Ureter (tissue), 1 donor: ENCODE results near the gene FAM98B. TPM values are rescaled to one million over a fixed set of nuclear protein-coding genes. Genes with fewer than 3 reads are reported as not detected.
"Not testable (repeated sequence)": the region's sequence is repeated elsewhere in the genome, so short reads cannot be mapped to it uniquely, and the experiment has no call there.

Experiments used
- DNase-seq: peaks from one replicate; pipeline ENCODE4 v3.0.0-alpha.2; 2020; ENCODE audit warnings: low spot score
- total RNA-seq: library from RNA; stranded (reverse); gene quantifications from one replicate; pipeline ENCODE4 v1.2.4, GENCODE V29; 2023
- donor health status: DM: yes; HTN: yes; CAD: no.

FAM98B gene
- total RNA-seq: 19.4 TPM

DNA sequence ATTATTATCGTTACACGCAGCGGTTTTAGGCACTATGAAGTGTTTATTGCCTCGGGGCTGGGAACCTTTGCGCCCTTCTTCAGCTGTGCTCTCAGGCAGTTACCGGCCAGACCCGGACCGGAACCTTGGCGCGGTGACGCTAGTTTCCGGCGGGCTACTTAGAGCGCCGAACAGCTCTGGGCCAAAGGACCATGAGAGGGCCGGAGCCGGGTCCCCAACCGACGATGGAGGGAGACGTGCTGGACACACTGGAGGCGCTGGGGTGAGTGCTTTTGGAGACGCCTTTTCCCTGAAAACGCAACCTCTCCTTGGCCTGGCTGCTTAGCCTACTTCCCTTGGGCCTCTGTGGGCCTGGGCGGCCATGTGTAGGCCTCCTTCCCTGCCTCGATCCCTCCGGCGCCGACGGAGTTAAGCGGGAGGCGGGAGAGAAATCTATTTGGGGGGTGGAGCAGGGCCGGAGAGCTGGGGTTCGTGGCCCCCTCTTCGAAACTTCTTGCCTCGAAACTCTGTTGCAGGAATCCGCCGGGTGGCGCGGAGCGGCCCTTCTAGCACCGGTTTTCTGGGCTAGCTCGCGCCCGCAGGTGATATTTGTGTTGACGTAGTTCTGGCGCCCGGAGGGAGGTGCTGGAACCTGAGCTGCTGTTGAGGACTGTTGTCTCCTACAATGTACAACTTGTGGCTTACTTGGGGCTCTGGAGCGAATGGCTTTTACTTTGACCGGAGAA, at the start of gene FAM98B:
TSS of gene FAM98B (plus strand) at position 157 of the 725 bp plus-strand sequence. CDS start at position 192, 35 bp downstream.
- DNase-seq: peak; percentile 91

DNA sequence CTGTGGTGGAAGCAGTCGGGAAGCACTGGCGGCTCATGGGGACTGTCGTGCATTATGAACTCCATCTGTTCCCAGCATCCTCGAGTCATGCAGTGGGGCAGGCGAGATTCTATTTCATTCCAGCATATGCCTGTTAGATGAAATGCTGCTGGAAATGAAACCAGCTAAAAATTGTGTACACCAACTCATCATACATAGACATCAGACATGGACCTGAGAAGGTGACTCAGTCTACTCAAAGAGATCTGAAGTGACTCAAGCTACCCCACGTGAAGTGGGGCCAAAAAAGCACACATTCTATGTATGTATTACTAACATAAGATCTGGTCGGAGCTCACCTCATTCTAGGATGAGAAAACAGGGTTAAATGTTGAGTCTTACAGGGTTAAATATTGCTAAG, 47.5 kb upstream of the FAM98B start:
- no peak for DNase-seq

DNA sequence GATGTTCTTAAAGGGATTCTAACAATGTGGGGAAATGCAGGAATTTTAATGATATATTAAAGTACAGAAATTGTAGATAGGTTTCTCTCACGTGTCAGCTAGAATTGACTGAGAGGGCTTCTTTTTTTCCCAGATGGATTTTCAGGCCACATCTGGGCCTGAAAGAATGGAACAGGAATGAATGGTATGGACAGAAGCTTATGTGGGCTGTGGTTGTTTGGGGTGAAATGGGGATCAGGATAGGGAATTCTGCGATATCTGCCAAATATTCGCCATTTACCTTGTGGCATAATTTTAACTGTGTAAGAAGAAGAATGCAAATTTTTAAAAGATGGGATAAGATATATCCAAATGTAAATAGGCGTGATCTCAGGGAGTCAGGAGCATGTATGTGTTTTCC, 45.4 kb upstream of the FAM98B start:
- DNase-seq: no peak

DNA sequence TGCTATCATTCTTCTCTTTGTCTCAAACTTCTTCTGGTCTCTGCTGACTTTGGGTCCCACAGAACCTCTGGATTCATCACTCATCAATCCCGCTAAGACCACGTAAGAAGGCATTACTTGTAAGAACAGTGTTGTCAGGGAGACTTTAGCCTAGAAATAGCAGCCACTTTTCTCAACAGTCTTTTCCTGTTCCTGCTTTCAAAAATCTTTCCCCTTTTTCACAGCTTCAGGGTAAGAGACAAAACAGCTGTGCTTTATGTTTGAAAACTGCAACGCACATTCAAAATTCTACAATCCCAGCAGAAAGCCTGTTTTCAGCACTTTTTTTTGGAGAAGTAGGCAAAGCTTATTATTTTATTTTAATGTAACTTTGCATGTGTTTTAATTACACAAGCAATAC, 42.0 kb upstream of the FAM98B start:
- DNase-seq: no peak

DNA sequence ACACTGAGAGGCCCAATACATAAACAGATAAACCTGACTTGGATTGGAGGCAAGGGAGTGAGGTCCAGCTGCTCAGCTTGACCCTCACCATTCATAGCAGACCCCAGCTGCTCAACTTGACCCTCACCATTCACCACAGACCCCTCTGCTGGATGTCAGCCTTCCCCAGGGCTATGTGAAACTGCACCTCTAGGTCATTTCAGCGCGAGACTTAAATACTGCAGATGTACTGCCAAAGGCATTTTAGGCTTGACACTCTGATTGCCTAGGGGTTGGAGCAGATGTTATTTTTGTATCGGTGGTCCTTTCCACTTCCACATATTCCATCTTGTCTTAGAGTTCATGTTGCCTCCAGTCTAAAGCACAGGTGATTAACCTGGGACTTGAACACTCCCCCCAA, 41.5 kb upstream of the FAM98B start:
- DNase-seq: no peak

DNA sequence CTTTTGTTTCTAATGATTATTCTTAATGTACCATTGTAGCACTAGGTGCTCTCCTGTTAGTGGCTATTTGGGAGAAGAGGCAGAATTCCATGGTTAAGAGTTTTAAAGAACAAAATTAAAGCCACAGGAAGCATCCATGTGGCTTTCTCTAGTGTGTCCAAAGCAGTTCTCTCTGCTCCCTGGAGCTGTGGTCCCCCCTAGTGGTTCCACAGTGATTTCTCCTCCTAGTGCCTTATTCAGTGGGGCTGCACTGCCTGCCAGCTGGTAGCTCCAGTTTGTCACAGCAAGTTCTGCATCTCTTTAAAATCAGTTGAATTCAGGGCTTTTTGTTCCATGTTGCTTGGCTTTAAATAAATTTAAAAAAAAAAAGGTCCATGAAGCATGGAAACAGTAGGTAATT, 39.6 kb upstream of the FAM98B start:
- no peak for DNase-seq

DNA sequence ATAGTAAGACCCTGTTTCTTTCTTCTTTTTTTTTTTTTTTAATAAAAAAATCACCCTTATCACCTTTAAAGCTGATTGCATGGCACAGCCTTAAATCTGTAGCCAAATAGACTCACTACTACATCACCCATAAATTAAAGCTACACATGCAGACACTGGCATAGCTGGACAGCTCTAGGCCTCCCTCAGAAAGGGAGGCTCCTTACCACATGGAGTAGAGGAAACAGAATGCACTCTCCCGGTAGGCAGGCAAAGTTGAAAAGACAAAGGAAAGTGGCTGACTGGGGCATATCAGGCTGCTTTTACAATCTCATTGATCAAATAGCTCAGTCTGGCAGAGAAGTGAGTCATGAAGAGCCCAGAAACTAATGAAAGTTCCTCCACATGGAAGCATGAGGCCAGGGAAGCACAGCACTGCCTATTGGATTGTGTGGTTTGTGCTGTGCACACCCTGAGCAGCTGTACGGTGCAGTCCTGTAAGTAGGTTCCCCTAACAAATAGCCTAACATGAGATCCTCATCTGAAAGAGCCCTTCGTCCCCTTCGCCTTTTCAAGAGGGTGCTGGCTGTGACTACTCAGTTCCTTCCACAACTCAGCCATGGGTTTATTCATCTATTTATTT, 32.7 kb upstream of the FAM98B start:
- no peak for DNase-seq

DNA sequence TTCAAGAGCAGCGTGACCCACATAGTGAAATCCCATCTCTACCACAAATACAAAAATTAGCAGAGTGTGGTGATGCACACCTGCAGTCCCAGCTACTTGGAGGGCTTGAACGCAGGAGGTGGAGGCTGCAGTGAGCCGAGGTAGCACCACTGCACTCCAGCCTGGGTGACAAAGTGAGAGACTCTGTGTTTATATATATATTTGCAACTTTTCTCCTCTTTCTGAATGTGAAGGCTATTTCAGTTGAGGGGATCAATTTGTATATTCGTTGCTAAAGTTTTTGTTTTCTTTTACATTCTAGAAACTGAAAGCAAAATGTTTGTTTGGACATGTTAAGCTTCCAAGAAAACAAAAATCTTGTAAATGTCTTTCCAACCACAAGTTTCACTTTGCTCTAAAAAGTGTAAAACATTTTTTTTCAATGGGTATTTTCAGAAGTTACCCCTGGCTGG, 29.8 kb upstream of the FAM98B start:
- DNase-seq: no peak

DNA sequence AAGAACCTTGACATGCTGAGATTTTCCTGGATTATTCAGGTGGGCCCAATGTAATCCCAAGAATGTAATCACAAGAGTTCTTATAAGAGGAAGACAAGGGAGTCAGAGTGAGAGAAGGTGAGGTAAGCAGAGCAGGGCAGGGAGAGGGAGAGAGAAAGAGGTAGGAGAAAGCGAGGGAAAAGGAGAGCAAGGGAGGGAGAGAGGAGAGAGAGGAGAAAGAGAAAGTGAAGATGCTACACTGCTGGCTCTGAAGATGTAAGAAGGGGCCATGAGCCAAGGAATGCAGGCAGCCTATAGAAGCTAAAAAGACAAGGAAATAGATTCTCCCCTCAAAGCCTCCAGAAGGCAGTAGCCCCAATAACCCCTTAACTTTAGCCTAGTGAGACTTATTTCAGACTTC, 28.7 kb upstream of the FAM98B start:
- DNase-seq: no peak

DNA sequence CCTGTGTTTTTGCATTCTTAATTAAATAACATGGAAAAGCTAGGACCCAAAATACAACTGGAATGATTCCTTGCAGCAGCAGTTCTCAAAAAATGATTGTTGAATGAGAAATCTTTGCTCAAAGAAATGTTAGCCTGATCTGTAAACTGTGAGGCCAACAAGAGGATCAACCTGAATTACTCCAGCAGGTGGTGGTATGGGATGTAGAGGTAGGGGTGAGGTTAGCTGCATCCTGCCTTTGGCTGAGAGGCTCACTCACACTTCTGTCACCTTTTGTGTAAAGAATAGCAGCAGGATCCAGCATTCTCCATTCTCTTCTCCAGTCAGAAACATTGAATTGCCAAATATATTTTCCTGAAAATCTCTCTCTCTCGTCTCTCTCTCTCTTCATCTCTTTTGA, 26.5 kb upstream of the FAM98B start:
- DNase-seq: no peak

DNA sequence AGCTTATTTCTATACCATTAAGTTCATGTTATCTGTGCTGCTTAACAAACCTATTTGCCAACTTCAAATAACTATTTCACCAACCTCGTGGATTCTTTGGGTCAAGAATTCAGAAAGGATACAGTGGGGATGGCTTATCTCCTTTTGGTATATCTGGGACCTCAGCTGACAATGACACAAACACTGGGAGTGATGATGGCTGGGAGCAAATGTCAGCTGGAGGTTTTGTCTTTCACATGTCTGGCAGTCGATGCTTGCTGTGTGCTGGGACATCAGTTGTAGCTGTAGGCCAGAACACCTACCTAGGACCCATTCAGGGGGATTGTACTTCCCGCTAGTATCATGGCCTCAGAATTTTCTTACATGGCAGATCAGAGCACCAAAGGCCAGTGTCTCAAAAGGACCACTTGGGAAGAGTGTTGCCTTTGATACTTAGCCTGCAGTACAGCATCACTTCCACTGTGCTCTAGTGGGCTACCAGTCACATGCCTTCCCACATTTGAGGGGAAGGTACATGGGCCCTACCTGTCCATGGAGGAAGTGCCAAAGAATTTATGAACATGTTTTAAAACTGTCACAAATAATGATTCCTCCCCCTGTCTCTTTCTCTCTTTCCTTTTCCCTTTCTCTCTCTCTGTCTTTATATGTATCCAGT, 23.7 kb upstream of the FAM98B start:
- no peak for DNase-seq

DNA sequence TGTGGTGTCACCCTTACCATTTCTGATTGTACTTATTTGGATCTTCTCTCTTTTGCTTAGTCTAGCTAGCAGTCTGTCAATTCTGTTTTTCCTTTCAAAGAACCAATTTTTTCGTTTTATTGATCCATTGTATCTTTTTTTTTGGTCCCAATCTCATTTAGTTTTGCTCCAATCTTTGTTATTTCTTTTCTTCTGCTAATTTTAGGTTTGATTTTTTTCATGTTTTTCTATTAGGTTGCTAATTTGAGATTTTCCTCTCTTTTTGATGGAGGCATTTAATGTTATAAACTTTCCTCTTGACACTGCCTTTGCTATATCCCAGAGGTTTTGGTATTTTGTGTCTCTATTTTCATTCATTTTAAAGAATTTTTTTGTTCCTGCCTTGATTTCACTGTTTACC, 16.9 kb upstream of the FAM98B start:
- DNase-seq: no peak

DNA sequence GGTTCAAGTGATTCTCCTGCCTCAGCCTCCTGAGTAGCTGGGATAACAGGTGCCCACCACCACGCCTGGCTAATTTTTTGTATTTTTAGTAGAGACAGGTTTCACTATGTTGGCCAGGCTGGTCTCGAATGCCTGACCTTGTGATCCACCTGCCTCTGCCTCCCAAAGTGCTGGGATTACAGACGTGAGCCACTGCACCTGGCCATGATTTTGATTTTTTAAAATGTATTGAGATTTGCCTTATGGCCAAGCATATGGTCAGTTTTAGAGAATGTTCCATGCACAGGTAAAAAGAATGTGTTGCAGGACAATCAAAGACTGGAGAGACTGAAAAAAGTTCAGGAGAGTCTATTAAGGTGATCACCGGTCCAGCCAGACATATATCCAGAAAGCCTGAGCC, 16.3 kb upstream of the FAM98B start:
- not testable (repeated sequence) for DNase-seq

DNA sequence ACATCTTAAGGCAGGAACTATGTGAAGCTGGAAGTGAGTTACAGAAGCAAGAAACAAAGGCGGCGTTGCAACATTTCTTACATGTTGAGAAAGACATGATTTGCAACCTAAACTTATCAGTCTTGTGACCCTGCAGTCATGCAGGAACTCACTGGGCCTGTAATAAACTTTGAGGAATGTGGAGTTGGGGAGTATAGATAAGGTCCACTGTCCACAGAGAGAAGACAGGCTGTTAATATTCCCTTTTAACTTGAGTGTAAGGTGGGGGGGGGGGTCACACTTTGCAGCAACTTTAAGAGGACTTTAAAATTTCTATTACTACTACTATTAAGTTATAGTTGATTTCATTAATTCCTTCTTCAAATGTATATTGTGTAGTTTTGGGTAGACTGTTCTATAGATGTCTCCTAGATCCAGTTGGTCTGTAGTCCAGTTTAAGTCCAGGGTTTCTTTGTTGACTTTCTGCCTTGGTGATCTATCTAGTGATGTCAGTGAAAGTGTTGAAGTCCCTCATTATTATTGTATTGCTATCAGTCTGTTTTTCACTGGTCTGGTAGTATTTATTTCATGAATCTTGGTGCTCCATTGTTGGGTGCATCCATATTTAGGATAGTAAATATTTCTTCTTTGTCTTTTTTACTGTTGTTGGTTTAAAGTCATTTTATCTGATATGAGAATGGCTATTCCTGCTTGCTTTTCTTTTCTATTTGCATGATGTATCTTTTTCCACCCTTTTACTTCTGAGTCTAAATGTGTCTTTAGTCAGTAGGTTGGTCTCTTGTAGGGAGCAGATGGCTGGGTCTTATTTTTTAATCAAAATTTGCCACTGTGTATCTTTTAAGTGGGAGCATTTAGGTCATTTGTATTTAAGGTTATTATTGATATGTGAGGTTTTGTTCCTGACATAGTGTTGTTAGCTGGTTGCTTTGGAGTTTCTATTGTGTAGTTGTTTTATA, 15.6 kb upstream of the FAM98B start:
- no peak for DNase-seq

DNA sequence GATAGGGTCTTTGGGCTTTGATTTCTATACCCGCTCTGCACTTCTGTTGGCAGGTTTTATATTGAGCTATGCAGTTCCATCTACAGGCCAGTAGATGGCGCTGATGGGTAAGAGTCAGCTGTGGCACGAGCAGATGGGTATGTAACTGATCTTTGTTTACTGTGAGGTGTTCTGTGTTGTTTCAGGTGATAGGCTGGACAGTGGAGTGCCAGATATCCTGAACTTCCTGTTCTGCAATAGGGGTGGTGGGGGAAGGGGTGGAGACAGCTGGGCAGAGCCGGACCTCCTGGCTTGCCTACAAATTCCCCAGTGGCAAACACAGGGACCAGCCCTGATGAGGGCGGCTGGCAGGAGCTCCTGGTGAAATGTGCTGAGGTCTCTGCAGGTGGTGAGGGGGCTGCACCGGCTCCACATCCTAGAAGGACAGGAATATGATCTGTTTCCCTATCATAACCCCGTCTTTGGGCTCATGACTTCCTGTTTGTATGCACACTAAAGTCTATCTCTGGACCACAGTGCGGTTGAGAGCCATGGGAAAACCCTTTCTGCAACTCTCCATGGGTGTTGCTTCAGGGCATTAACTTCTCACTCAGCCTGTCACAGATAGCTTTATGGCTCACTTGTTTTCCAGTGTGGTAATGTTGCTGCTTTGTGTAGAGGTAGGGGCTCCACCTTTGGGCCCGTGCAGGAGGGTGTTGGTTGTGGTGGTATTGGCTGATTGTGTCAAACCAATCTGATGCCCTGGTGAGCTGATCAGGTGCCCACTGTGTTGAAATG, 13.4 kb upstream of the FAM98B start:
- no peak for DNase-seq

DNA sequence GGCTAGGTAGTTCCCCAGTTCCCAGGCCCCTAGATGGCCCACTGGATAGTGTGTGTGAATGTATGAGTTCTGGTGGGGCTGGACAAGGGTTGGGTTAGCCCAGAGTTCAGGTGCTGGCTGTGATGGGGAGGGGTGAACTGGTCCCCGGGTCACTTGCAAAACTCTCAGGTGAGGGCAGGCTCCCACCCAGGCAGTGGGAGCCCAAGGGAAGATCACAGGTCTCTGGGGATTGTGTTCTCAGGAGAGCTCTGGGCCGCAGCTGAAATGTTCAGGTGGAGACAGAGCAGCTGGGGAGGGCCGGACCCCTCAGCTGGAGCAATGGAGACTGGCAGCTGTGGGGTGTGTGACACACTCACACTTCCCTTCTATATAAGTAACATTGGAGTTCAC, 12.8 kb upstream of the FAM98B start:
- no peak for DNase-seq

DNA sequence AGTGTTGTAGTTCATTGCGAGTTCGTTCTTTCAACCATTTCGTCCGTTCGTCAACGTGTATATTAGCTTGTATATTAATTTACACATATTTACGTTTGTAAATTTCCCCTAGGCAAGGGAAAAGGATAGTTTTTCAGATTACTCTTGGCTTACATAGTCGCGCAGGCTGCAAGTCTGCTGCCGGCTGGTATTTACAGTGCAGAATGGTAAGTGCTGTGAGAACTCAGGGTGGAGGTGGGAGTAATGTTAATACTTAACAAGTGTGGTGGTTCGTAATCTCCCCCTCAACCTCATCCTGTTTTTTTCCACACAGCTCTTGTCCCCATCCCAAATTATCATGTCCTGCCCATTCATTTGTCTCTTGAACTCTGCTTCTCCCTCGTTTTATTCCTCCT, 766 bp downstream of the FAM98B start:
- no peak for DNase-seq

DNA sequence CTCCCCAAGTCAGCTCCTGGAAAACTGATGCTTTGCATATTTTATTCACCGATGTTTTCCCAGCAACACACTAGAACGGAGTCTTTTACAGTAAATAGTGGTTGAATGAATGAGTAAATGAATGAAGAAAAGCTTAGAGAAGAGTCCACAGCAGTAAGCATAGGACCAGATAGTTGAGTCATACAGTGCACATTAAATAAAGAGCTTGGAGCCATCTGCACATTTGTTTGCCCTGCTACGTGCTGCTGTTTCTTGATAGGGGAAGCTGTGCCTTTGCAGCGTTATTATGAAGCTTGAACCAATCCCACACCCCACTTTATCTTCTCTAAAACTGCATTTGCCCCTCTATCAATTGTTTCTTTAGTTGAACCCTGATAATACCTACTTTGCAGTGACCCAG, 1.2 kb downstream of the FAM98B start:
- DNase-seq: no peak

DNA sequence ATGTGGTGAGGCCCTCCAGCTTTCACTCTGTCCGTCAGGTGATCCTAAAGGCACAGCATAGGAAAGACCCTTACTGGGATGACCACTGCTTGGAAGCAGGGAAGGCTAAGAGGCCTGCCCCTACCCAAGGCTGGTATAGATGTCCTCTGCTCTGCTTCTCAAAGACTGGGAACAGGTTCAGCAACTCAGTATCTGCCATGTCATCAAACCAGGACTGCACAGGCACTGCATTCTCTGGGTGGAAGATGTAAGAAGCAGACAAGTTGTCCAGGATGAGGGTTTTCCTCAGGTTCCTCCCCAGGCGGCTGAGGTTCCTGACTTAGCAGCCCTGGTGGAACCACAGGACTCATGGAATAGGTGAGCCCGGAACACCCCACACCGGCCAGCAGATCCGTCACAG, 4.7 kb downstream of the FAM98B start:
- DNase-seq: no peak

DNA sequence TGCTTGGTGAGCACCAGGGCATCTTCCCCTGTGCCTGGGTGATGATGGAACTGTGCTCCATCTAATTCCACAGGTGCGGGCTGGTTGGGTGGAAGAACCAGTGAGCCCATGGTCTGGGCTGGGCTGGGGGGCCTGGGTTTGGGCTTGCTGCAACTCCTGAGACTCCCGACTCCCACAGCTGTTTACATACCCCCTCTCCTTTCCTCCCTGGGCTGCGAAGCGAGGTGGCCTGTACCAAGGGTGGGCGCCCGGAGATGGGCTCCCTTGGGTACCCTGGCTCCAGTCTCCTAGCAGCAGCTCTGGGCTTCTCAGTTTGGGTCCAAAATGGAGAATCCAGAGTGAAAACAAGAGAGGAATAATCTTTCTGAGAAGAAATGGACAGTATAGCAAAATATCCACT, 5.6 kb downstream of the FAM98B start:
- DNase-seq: no peak

DNA sequence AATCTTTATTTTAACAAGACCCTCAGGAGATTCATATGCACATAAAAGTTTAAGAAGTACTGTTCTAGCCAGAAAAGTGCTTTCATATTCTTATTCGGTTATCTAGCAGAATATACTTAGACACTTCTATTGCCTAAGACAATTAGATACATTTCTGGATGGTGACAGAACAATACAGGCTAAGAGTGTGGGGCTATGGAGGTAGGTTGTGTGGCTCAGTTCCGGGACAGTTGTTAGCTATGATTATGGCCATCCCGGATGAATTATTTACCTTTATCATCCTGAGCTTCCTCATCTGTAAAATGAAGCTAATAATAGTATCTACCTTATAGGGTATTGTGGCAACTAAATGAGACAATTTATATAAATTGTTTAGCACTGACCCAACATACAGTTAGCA, 6.6 kb downstream of the FAM98B start:
- no peak for DNase-seq
